ENCODE results near the gene OPALIN.

Gene OPALIN, protein sequence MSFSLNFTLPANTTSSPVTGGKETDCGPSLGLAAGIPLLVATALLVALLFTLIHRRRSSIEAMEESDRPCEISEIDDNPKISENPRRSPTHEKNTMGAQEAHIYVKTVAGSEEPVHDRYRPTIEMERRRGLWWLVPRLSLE

DNA sequence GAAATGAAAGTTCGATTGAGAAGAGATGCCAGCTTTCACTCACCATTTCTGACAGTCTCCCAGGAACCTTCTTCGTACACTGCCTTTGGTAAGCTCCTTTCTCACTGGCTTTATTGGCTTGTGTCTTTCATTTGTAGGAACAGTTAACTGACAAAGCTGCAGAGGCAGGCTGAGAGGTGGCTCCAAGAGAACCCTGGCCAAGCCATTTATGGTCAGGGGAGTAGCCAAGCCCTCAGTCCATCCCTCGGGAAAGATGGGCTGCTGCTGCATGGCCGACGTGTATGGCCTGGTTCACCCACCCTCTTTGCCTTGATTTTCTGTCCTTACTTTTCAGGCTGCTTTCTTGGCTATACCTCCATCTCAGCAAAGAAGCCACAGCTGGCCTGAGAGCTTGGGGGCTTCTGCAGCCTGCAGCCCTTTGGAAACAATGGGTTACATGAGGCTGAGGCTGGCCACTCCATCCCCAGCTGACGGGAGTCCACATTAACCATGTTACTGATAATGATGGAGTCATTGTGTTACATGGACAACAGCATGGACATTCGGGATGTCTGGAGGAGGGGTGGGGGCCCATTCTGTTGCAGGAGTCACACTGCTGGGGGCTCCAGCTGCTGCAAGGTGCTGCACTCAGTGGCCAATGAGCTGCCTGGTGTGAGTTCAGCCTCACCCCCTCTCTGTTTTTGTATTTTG lies at the start of gene OPALIN:
Gene OPALIN (minus strand): TSS at position 152 of the 690 bp plus-strand sequence. CDS start 106 bp downstream, at position 46.
- DNase-seq (ENCODE audit: low read depth): no peak

- DNase-seq (ENCODE audit: low read depth): no peak
Observed at GRCh38 chr10:96408201-96408600, 49.4 kb upstream of the OPALIN start.

- no peak for DNase-seq (ENCODE audit: low read depth)
Observed at GRCh38 chr10:96407560-96408069, 48.8 kb upstream of the OPALIN start.

DNA sequence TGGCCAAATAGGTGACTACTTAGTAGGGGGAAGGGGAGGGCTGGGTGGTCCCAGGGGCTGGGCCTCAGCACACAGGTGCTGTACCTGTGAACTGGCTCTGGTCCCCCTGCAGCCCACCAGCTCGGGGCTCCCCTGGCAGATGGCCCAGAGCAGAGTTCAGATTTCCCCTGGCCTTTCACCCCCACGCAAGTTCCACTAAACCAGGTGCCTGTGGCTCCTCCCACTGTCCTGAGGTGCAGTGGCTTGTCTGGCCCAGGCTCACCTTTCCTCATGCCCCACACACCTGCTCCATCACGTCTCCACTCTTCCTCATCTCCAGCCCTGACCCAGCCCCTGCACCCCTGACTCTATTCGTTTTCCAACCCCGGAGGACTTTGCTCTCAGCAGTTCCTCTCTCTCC lies 47.3 kb upstream of the OPALIN start:
- DNase-seq (ENCODE audit: low read depth): no peak

GRCh38 chr10:96402417-96403305 lies 43.9 kb upstream of the OPALIN start:
- DNase-seq (ENCODE audit: low read depth): no peak

DNA sequence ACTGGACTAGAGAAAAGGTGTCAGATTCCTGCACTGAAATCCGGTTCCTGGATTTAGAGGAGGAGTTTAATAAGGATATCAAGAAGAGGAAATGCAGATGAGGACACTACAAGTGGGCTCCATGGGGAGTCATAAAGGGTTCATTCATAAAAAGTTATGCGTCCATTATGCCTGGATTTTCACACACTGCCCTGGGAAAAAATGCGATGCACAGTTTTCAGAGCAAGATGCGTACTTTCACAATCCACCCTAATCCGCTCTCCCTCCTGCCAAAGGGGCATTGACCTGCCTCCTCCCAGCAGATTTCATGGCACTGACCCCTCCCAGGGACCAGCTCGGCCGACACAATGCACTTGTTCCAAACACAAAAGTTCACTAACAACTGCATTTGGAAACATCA lies 42.2 kb upstream of the OPALIN start:
- no peak for DNase-seq (ENCODE audit: low read depth)

DNA sequence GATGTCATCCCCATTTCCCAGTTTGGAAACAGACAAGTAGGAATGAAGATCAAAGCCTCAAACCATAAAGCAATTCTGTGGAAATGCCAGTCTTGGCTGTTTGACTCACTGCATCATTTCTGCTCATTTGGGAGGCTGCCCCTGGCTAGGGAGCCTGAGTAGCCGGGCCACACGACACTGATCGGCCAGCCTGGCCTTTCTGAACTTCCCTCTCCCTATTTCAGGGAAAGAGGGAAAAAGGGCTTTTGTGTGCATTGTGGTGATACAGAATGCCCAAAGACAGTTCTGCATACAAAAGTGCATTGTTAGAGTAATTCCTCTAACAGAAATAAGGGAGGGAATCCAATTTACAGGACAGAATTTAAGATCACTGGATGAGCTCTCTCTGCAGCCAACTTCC lies 41.7 kb upstream of the OPALIN start:
- no peak for DNase-seq (ENCODE audit: low read depth)

DNA sequence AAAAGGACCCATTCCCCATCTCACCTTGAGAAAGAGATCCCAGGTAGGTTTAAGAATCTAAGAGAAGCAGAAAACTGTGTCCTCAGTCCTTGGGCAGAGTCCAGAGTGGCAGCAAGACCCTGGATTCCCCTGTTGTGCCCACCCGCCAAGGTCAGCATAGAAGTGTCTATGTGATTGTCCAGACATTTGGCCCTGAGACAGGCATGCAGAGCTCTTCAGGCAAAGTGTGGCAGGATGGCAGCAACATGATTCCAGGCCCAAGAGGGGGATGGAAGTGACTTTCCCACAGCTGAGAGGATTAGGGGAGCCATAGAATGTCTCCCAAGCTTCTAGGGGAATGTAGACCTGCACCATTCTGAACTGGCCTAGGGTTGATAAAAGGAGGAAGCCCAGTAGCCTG lies 39.1 kb upstream of the OPALIN start:
- DNase-seq (ENCODE audit: low read depth): no peak

- peak; percentile 47 for DNase-seq (ENCODE audit: low read depth)
Observed at GRCh38 chr10:96395931-96396877, 37.4 kb upstream of the OPALIN start.

GRCh38 chr10:96390460-96390864 lies 31.7 kb upstream of the OPALIN start:
- DNase-seq (ENCODE audit: low read depth): no peak

- DNase-seq (ENCODE audit: low read depth): no peak
Observed at GRCh38 chr10:96389785-96390184, 31.0 kb upstream of the OPALIN start.

- DNase-seq (ENCODE audit: low read depth): no peak
Observed at GRCh38 chr10:96387601-96388000, 28.8 kb upstream of the OPALIN start.

DNA sequence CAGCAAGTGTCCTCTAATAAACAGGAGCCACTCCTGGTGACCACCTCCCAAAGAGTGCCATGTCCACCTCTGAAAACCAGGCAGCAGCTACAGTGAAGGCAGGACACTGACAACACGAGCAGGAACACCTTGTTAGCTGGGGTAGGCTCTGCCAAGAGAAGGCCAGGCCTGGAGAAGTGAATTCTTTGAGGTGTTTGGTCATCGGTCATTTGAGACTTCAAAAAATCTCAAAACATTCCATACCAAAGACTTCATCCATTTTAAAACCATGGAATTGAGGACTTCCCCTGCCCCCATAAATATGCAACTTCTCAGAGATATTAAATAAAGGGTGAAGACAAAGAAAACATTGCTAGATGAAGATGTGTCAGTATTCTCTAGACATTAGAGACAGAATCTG lies 28.4 kb upstream of the OPALIN start:
- DNase-seq (ENCODE audit: low read depth): no peak

GRCh38 chr10:96384506-96384905 lies 25.7 kb upstream of the OPALIN start:
- DNase-seq (ENCODE audit: low read depth): no peak

DNA sequence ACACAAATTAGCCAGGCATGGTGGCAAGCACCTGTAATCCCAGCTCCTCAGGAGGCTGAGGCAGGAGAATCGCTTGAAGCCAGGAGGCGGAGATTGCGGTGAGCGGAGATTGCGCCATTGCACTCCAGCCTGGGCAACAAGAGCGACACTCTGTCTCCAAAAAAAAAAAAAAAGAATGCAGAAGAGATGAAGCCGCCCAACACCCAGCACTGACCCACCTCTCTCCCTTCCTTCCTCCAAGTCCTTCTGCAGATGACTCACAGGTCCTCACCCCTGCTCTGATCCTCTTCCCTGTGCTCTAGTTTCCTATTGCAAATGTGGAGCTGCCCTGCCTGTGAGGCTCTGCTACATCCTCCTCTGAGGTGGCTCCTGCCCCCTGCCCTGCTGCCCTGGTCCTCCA lies 22.0 kb upstream of the OPALIN start:
- no peak for DNase-seq (ENCODE audit: low read depth)

DNA sequence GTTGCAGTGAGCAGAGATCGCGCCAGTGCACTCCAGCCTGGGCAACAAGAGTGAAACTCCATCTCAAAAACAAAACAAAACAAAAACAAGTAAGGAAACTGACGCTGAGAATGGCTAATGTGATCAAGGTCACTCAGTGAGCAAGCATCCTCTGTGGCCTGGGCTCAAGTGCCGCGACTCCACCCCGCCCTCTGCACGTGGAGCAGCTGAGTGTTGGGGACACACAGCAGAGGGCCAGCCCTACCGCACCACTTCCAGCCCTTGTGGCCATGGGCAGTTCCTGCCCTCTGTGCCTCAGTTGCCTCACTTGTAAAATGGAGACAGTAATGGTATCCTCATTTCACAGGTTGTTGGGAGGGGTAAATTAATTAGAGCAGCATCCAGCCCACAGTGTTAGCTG lies 21.0 kb upstream of the OPALIN start:
- DNase-seq (ENCODE audit: low read depth): no peak

- no peak for DNase-seq (ENCODE audit: low read depth)
Observed at GRCh38 chr10:96378741-96379140, 19.9 kb upstream of the OPALIN start.

DNA sequence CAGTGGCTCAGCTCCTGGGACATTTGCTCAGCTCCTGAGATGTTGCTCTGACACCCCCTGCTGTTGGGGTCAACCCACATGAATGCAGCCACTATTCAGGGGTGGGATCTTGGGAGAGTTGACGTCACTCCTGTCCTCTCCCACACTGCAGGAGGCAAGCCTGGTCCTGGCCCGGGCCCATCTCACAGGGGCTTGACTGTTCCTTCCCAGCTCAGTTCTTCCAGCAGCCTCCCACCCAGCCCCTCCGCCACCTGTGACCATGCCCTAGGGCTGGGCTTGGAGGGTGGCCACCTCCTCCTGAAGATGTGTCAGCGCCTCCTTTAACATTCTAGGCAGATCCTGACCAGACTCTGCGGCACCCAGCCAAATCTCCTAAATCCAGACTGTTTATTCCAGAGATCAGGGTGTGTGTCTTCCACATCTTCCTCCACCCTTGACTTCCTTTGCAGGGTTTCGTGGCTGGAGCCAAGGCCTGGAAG lies 19.1 kb upstream of the OPALIN start:
- DNase-seq (ENCODE audit: low read depth): peak; percentile 22

- no peak for DNase-seq (ENCODE audit: low read depth)
Observed at GRCh38 chr10:96376483-96376882, 17.7 kb upstream of the OPALIN start.

- DNase-seq (ENCODE audit: low read depth): peak; percentile 57
Observed at GRCh38 chr10:96374985-96375830, 16.4 kb upstream of the OPALIN start.

GRCh38 chr10:96374639-96374984 lies 15.8 kb upstream of the OPALIN start:
- no peak for DNase-seq (ENCODE audit: low read depth)
